Breast epithelium (tissue), 3 donors: ENCODE data around the gene ITGB6.

ENCODE experiments used
- CTCF ChIP-seq, 3 donors: fragments of 450-650 bp; IDR thresholded peaks; one replicate each; pipeline ENCODE4 v1.5.1; 2016 to 2017; ENCODE audit warnings: antibody characterized with exemption in 3 of 3, mild to moderate bottlenecking in 3 of 3, moderate library complexity in 3 of 3
- POLR2A ChIP-seq: fragments of 450-650 bp; IDR thresholded peaks from one replicate; pipeline ENCODE4 v1.6.1; 2016; ENCODE audit warnings: antibody characterized with exemption, mild to moderate bottlenecking, moderate library complexity

- no peak for TF ChIP-seq CTCF (IDR thresholded peaks at IDR 0.05)
- TF ChIP-seq POLR2A: no peak
These were observed 849 bp upstream of the ITGB6 start for GRCh38 chr2:160200921-160201320.
